ENCODE results near the gene RABL2A. TPM values are rescaled to one million over a fixed set of nuclear protein-coding genes. Genes with fewer than 3 reads are reported as not detected.
"Not testable (repeated sequence)": the region's sequence is repeated elsewhere in the genome, so short reads cannot be mapped to it uniquely, and the experiment has no call there.

Gene RABL2A
- polyA plus RNA-seq, 1 donor (not counting 4 experiments of a cell fraction or from before 2014, with no cell fraction given), result 6.7 TPM

DNA sequence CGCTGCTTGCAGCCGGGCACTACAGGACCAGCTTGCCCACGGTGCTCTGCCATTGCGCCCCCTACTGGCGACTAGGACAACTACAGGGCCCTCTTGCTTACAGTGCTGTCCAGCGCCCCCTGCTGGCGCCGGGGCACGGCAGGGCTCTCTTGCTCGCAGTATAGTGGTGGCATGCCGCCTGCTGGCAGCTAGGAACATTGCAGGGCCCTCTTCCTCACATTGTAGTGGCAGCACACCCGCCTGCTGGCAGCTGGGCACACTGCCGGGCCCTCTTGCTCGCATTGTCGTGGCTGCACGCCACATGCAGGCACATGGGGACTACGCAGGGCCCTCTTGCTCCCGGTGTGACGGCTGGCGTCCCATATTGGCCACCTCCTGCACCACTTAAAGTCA is 23.0 kb upstream of the RABL2A start:
- H3K27me3 ChIP-seq (ENCODE audit: control insufficient read depth, extremely low read depth, insufficient read depth, low read length); H3K9me3 ChIP-seq (ENCODE audit: control insufficient read depth, low read depth, low read length); H3K9me1 ChIP-seq (ENCODE audit: control insufficient read depth, extremely low read depth, insufficient read depth, low read length); H3K79me2 ChIP-seq (ENCODE audit: control insufficient read depth, insufficient read depth, low read length); FAIRE-seq; H3K9ac ChIP-seq (ENCODE audit: control insufficient read depth, extremely low read depth, insufficient read depth, low read length); H4K20me1 ChIP-seq (ENCODE audit: control insufficient read depth, extremely low read depth, insufficient read depth, low read length); H3K4me1 ChIP-seq (ENCODE audit: control insufficient read depth, extremely low read depth, insufficient read depth, low read length); H3K36me3 ChIP-seq (ENCODE audit: control insufficient read depth in 2 of 2, extremely low read depth in 1 of 2, insufficient read depth in 2 of 2, low read length in 2 of 2); H3K4me2 ChIP-seq (ENCODE audit: control insufficient read depth, extremely low read depth, insufficient read depth, low read depth, low read length); dilution Hi-C loops (cut with MboI; ENCODE audit: extremely low pct_ligation_motif_present, low sequenced_read_pairs); H2AFZ ChIP-seq (ENCODE audit: control insufficient read depth, low read length): not testable (repeated sequence)
- peak; percentile 73 for DNase-seq (ENCODE audit: low read depth, low spot score)
- Histone ChIP-seq H3K27ac (ENCODE audit: control insufficient read depth, insufficient read depth, low read length) (peak overlapping the region; percentile 26), H3K4me3 (ENCODE audit: control insufficient read depth in 2 of 3, extremely low read depth in 1 of 3, insufficient read depth in 2 of 3, low read depth in 1 of 3, low read length in 3 of 3) (peak overlapping the region; percentile 45 to 51 (median 49))
- TF ChIP-seq, protein P1, sequence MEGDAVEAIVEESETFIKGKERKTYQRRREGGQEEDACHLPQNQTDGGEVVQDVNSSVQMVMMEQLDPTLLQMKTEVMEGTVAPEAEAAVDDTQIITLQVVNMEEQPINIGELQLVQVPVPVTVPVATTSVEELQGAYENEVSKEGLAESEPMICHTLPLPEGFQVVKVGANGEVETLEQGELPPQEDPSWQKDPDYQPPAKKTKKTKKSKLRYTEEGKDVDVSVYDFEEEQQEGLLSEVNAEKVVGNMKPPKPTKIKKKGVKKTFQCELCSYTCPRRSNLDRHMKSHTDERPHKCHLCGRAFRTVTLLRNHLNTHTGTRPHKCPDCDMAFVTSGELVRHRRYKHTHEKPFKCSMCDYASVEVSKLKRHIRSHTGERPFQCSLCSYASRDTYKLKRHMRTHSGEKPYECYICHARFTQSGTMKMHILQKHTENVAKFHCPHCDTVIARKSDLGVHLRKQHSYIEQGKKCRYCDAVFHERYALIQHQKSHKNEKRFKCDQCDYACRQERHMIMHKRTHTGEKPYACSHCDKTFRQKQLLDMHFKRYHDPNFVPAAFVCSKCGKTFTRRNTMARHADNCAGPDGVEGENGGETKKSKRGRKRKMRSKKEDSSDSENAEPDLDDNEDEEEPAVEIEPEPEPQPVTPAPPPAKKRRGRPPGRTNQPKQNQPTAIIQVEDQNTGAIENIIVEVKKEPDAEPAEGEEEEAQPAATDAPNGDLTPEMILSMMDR (optimal IDR thresholded peaks at IDR 0.05 in 1 of 3, IDR thresholded peaks at IDR 0.05 in 1 of 3, conservative IDR thresholded peaks at IDR 0.05 in 1 of 3; ENCODE audit: extremely low read depth in 1 of 3, insufficient read depth in 2 of 3, low read length in 3 of 3), result peak; percentile 47 to 99 (median 85)

DNA sequence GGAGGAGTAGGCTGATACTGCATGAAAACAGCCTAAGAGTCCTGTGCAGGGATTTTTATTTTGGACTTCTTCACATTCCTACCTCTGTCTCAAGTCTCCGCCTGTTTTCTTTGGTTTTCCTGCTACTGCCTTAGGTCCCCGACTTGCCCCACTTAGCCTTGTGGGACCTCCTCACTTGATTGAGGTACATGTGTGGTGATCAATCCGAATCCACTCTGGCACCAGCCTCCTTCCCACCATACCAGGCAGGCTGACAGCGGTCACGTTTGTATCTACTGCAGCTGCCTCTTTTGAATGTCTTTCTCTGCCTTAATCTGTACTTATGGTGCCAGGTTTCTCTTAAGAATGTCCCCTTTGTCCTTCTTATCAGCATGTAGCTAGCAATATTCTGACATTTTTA is 22.4 kb upstream of the RABL2A start:
- H4K20me1 ChIP-seq (ENCODE audit: control insufficient read depth, extremely low read depth, insufficient read depth, low read length); H3K9me1 ChIP-seq (ENCODE audit: control insufficient read depth, extremely low read depth, insufficient read depth, low read length); H3K4me2 ChIP-seq (ENCODE audit: control insufficient read depth, extremely low read depth, insufficient read depth, low read depth, low read length); H3K27me3 ChIP-seq (ENCODE audit: control insufficient read depth, extremely low read depth, insufficient read depth, low read length); dilution Hi-C loops (cut with MboI; ENCODE audit: extremely low pct_ligation_motif_present, low sequenced_read_pairs); H3K4me3 ChIP-seq (ENCODE audit: control insufficient read depth in 2 of 3, extremely low read depth in 1 of 3, insufficient read depth in 2 of 3, low read depth in 1 of 3, low read length in 3 of 3); H3K27ac ChIP-seq (ENCODE audit: control insufficient read depth, insufficient read depth, low read length); H3K4me1 ChIP-seq (ENCODE audit: control insufficient read depth, extremely low read depth, insufficient read depth, low read length); H3K79me2 ChIP-seq (ENCODE audit: control insufficient read depth, insufficient read depth, low read length); DNase-seq (ENCODE audit: low read depth, low spot score); H3K9me3 ChIP-seq (ENCODE audit: control insufficient read depth, low read depth, low read length); H3K9ac ChIP-seq (ENCODE audit: control insufficient read depth, extremely low read depth, insufficient read depth, low read length); H3K36me3 ChIP-seq (ENCODE audit: control insufficient read depth in 2 of 2, extremely low read depth in 1 of 2, insufficient read depth in 2 of 2, low read length in 2 of 2); H2AFZ ChIP-seq (ENCODE audit: control insufficient read depth, low read length); FAIRE-seq: not testable (repeated sequence)

DNA sequence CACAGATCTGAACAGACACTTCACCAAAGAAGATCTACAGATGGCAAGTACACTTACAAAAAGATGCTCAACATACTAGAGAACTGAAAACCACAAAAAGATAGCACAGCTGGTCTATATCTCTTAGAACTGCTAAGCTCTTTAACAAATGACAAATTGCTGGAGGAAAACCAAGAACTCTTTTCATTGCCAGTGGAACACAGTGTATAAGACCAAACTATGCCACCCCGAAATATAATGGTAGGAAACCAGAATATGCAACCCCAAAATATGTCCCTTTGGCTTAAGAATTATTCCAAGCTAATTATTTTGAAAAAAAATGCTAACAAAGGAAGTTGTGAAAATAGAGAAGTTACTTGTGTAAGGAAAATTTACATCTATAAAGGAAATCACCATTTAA is 21.0 kb upstream of the RABL2A start:
- H3K27ac ChIP-seq (ENCODE audit: control insufficient read depth, insufficient read depth, low read length); FAIRE-seq; H3K4me3 ChIP-seq (ENCODE audit: control insufficient read depth in 2 of 3, extremely low read depth in 1 of 3, insufficient read depth in 2 of 3, low read depth in 1 of 3, low read length in 3 of 3); H3K4me1 ChIP-seq (ENCODE audit: control insufficient read depth, extremely low read depth, insufficient read depth, low read length); H2AFZ ChIP-seq (ENCODE audit: control insufficient read depth, low read length); H3K9me1 ChIP-seq (ENCODE audit: control insufficient read depth, extremely low read depth, insufficient read depth, low read length); H3K27me3 ChIP-seq (ENCODE audit: control insufficient read depth, extremely low read depth, insufficient read depth, low read length); H4K20me1 ChIP-seq (ENCODE audit: control insufficient read depth, extremely low read depth, insufficient read depth, low read length); dilution Hi-C loops (cut with MboI; ENCODE audit: extremely low pct_ligation_motif_present, low sequenced_read_pairs); H3K79me2 ChIP-seq (ENCODE audit: control insufficient read depth, insufficient read depth, low read length); H3K36me3 ChIP-seq (ENCODE audit: control insufficient read depth in 2 of 2, extremely low read depth in 1 of 2, insufficient read depth in 2 of 2, low read length in 2 of 2); H3K4me2 ChIP-seq (ENCODE audit: control insufficient read depth, extremely low read depth, insufficient read depth, low read depth, low read length); DNase-seq (ENCODE audit: low read depth, low spot score); H3K9me3 ChIP-seq (ENCODE audit: control insufficient read depth, low read depth, low read length); H3K9ac ChIP-seq (ENCODE audit: control insufficient read depth, extremely low read depth, insufficient read depth, low read length): not testable (repeated sequence)

DNA sequence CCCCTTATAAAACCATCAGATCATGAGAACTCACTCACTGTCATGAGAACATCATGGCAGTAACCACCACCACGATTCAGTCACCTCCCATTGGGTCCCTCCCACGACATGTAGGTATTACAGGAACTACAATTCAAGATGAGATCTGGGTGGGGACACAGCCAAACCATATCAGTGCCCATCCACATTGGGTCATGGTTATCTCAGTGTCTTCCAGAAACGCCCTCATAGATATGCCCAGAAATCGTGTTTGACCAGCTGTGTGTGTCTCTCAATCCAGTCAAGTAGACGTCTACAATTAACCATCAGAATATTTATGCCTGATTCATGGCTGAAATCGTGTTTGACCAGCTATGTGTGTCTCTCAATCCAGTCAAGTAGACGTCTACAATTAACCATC is 17.2 kb upstream of the RABL2A start:
- H3K4me2 ChIP-seq (ENCODE audit: control insufficient read depth, extremely low read depth, insufficient read depth, low read depth, low read length); H3K79me2 ChIP-seq (ENCODE audit: control insufficient read depth, insufficient read depth, low read length); H3K27me3 ChIP-seq (ENCODE audit: control insufficient read depth, extremely low read depth, insufficient read depth, low read length); H3K9me3 ChIP-seq (ENCODE audit: control insufficient read depth, low read depth, low read length); H2AFZ ChIP-seq (ENCODE audit: control insufficient read depth, low read length); FAIRE-seq; H3K9me1 ChIP-seq (ENCODE audit: control insufficient read depth, extremely low read depth, insufficient read depth, low read length); H4K20me1 ChIP-seq (ENCODE audit: control insufficient read depth, extremely low read depth, insufficient read depth, low read length); H3K4me1 ChIP-seq (ENCODE audit: control insufficient read depth, extremely low read depth, insufficient read depth, low read length); H3K9ac ChIP-seq (ENCODE audit: control insufficient read depth, extremely low read depth, insufficient read depth, low read length); H3K4me3 ChIP-seq (ENCODE audit: control insufficient read depth in 2 of 3, extremely low read depth in 1 of 3, insufficient read depth in 2 of 3, low read depth in 1 of 3, low read length in 3 of 3); H3K36me3 ChIP-seq (ENCODE audit: control insufficient read depth in 2 of 2, extremely low read depth in 1 of 2, insufficient read depth in 2 of 2, low read length in 2 of 2); DNase-seq (ENCODE audit: low read depth, low spot score); H3K27ac ChIP-seq (ENCODE audit: control insufficient read depth, insufficient read depth, low read length); dilution Hi-C loops (cut with MboI; ENCODE audit: extremely low pct_ligation_motif_present, low sequenced_read_pairs): not testable (repeated sequence)
